ENCODE measurements around the gene NDRG4. TPM values are rescaled to one million over a fixed set of nuclear protein-coding genes. Genes with fewer than 3 reads are reported as not detected.

NDRG4 gene
- total RNA-seq = 100 to 1,000 TPM in 1 of 4 donors, 10 to 100 TPM in 1, 1 to 10 TPM in 2; 5.3 to 486 (median 45.8) TPM

- TF ChIP-seq, protein P1, sequence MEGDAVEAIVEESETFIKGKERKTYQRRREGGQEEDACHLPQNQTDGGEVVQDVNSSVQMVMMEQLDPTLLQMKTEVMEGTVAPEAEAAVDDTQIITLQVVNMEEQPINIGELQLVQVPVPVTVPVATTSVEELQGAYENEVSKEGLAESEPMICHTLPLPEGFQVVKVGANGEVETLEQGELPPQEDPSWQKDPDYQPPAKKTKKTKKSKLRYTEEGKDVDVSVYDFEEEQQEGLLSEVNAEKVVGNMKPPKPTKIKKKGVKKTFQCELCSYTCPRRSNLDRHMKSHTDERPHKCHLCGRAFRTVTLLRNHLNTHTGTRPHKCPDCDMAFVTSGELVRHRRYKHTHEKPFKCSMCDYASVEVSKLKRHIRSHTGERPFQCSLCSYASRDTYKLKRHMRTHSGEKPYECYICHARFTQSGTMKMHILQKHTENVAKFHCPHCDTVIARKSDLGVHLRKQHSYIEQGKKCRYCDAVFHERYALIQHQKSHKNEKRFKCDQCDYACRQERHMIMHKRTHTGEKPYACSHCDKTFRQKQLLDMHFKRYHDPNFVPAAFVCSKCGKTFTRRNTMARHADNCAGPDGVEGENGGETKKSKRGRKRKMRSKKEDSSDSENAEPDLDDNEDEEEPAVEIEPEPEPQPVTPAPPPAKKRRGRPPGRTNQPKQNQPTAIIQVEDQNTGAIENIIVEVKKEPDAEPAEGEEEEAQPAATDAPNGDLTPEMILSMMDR (IDR thresholded peaks at IDR 0.05; ENCODE audit: low read depth) = no peak
These were observed at the start of gene NDRG4 for GRCh38 chr16:58499615-58500351. Gene NDRG4 (plus strand): TSS chr16:58500143. CDS start chr16:58500249, 106 bp downstream.

DNA sequence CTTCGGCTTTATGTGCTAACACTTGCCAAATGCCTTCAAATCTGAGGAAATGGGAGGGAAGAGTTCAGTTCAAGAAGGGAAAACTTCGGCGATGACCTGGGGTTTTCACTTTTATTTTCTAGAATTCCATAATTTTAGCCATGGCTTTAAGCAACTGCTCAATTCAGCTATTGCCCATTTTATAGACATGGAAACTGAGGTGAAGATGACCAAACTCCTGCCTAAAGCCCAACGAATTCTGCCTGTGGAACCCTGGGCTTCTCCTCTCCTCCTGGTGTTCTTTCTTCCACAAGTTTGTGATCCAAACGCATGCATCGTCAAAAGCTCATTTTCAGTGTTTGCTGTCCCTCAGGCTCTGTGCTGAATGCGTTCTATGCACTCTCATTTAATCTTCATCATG lies 49.4 kb upstream of the NDRG4 start:
- TF ChIP-seq, protein P1 (IDR thresholded peaks at IDR 0.05; ENCODE audit: low read depth) = no peak

DNA sequence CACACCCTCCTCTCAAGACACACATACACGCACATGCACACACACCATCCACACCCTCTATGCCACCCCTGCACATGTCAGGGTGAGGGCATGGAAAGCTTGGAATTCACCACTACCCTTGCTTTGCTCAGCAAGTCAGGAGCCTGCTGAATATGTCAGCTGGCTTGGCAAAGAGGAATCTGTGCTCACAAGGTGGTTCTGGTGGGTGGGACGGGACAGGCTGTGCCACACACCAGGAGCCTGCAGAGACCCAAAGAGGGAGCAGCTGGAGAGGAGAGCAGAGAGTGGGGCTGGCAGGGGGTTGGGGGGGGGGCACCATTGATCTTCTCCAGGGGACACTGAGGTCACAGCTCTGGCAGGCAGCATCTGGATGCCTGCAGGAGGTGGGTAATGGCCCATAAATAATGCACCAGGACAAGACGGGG lies 48.7 kb upstream of the NDRG4 start:
- TF ChIP-seq, protein P1 (IDR thresholded peaks at IDR 0.05; ENCODE audit: low read depth) = no peak

- TF ChIP-seq, protein P1 (IDR thresholded peaks at IDR 0.05; ENCODE audit: low read depth) = no peak
These were observed 48.0 kb upstream of the NDRG4 start for GRCh38 chr16:58451945-58452401.

DNA sequence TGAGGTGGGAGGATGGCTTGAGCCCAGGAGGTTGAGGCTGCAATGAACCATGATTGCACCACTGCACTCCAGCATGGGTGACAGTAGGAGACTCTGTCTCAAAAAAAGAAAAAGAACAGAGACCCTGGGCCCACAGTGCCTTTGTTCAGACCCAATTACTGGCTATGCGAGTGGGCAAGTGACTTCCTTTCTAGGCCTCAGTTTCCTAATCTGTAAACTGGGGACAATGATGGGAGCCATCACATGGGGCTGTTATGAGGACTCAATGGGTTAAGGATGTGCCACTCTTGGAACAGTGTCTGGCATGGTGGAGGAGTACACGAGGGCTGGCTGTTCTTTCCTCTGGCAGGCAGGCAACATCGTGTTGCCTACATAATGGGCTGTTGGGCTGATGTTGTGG lies 47.3 kb upstream of the NDRG4 start:
- TF ChIP-seq, protein P1 (IDR thresholded peaks at IDR 0.05; ENCODE audit: low read depth) = no peak

DNA sequence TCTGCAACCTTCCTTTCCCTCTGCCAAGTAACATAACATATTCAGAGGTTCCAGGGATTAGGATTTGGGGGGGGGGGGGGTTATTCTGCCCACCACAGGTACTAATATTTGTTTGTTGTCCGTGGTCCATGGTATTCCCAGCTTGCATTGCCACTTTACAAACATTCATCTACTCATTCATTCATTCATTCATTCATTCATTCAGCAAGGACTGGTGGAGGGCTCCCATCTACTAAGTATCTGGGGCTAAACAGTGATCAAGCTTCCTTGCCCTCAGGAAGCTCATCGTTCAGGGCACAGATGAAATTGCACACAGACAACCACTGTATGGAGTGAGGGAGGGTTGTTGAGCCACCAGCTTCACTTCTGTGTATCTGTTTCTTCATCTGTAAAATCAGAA lies 45.8 kb upstream of the NDRG4 start:
- TF ChIP-seq, protein P1 (IDR thresholded peaks at IDR 0.05; ENCODE audit: low read depth) = no peak

- TF ChIP-seq, protein P1 (IDR thresholded peaks at IDR 0.05; ENCODE audit: low read depth) = no peak
These were observed 45.1 kb upstream of the NDRG4 start for GRCh38 chr16:58454856-58455255.

Data from subcutaneous adipose tissue (tissue), 4 donors.